Liver (tissue), 9 donors: ENCODE data around the gene SYT17. TPM values are rescaled to one million over a fixed set of nuclear protein-coding genes. Genes with fewer than 3 reads are reported as not detected.

Experiments used
- DNase-seq: peaks from one replicate; pipeline ENCODE4 v3.0.0-alpha.2; 2017; ENCODE audit warnings: low spot score
- H3K27ac ChIP-seq, 2 donors: one replicate each; pipeline ENCODE4 v1.7.0; 2013; ENCODE audit warnings: inconsistent platforms in 2 of 2, low read length in 2 of 2, control low read depth in 1 of 2, low read depth in 1 of 2, mild to moderate bottlenecking in 1 of 2
- H3K27me3 ChIP-seq, 4 donors: one replicate each; pipeline versions ENCODE4 v1.6.1 to v1.7.0; 2013; ENCODE audit warnings: low read length in 3 of 4, inconsistent platforms in 1 of 4, mild to moderate bottlenecking in 1 of 4, moderate library complexity in 1 of 4; ENCODE audit not compliant: control insufficient read depth in 4 of 4, insufficient read depth in 4 of 4
- H3K36me3 ChIP-seq, 4 donors: one replicate each; pipeline versions ENCODE4 v1.6.1 to v1.7.0; 2013; ENCODE audit warnings: low read length in 3 of 4, mild to moderate bottlenecking in 3 of 4, low read depth in 1 of 4, moderate library complexity in 1 of 4; ENCODE audit not compliant: control insufficient read depth in 4 of 4, insufficient read depth in 3 of 4
- H3K4me1 ChIP-seq, 4 donors: one replicate each; pipeline versions ENCODE4 v1.6.1 to v1.7.0; 2013; ENCODE audit warnings: low read length in 3 of 4, mild to moderate bottlenecking in 3 of 4, moderate library complexity in 1 of 4; ENCODE audit not compliant: control insufficient read depth in 4 of 4, insufficient read depth in 4 of 4
- H3K4me3 ChIP-seq, 3 donors: one replicate each; pipeline versions ENCODE4 v1.6.1 to v1.7.0; 2013; ENCODE audit warnings: low read length in 3 of 3, control low read depth in 1 of 3, low read depth in 1 of 3, mild to moderate bottlenecking in 1 of 3
- H3K9ac ChIP-seq, 2 donors: one replicate each; pipeline ENCODE4 v1.7.0; 2013; ENCODE audit warnings: low read length in 2 of 2, mild to moderate bottlenecking in 2 of 2, moderate library complexity in 2 of 2, control low read depth in 1 of 2, low read depth in 1 of 2
- H3K9me3 ChIP-seq, 4 donors: one replicate each; pipeline versions ENCODE4 v1.6.1 to v1.7.0; 2013; ENCODE audit warnings: low read length in 3 of 4; ENCODE audit not compliant: control insufficient read depth in 4 of 4
- EGR1 ChIP-seq, 2 donors: IDR thresholded peaks; 2 replicates each; pipeline ENCODE4 v1.6.1; 2016 to 2018; ENCODE audit warnings: antibody characterized with exemption in 2 of 2, low read depth in 2 of 2
- FOXA1 ChIP-seq: IDR thresholded peaks from 2 replicates; pipeline ENCODE4 v1.6.1; 2016; ENCODE audit warnings: antibody characterized with exemption
- FOXA2 ChIP-seq: IDR thresholded peaks from 2 replicates; pipeline ENCODE4 v1.6.1; 2016; ENCODE audit warnings: antibody characterized with exemption
- GABPA ChIP-seq, 2 donors: IDR thresholded peaks in 1 of 2; conservative IDR thresholded peaks in 1 of 2; 2 replicates each; pipeline ENCODE4 v1.6.1; 2016; ENCODE audit warnings: antibody characterized with exemption in 2 of 2, mild to moderate bottlenecking in 1 of 2, moderate library complexity in 1 of 2
- HNF4A ChIP-seq, 2 donors: conservative IDR thresholded peaks; 2 replicates each; pipeline ENCODE4 v1.6.1; 2016; ENCODE audit warnings: antibody characterized with exemption in 2 of 2, mild to moderate bottlenecking in 2 of 2
- HNF4G ChIP-seq: IDR thresholded peaks from 2 replicates; pipeline ENCODE4 v1.6.1; 2016; ENCODE audit warnings: antibody characterized with exemption
- JUND ChIP-seq, 2 donors: IDR thresholded peaks; 2 replicates each; pipeline ENCODE4 v1.6.1; 2016; ENCODE audit warnings: antibody characterized with exemption in 2 of 2
- RAD21 ChIP-seq, 2 donors: IDR thresholded peaks; 2 replicates each; pipeline ENCODE4 v1.6.1; 2016; ENCODE audit warnings: antibody characterized with exemption in 2 of 2, mild to moderate bottlenecking in 2 of 2
- RXRA ChIP-seq, 2 donors: IDR thresholded peaks; 2 replicates each; pipeline ENCODE4 v1.6.1; 2017 to 2018; ENCODE audit warnings: antibody characterized with exemption in 2 of 2, mild to moderate bottlenecking in 1 of 2
- SP1 ChIP-seq: IDR thresholded peaks from 2 replicates; pipeline ENCODE4 v1.6.1; 2018; ENCODE audit warnings: antibody characterized with exemption, mild to moderate bottlenecking
- TAF1 ChIP-seq: conservative IDR thresholded peaks from 2 replicates; pipeline ENCODE4 v1.6.1; 2016; ENCODE audit warnings: antibody characterized with exemption, mild to moderate bottlenecking
- YY1 ChIP-seq: IDR thresholded peaks from 2 replicates; pipeline ENCODE4 v1.6.1; 2016; ENCODE audit warnings: antibody characterized with exemption, mild to moderate bottlenecking
- WGBS: extraction: QIAGEN DNeasy Blood & Tissue Kit; methylation state at CpG from one replicate; pipeline ENCODE4 v1.1.7; 2013; 5-methylcytosine and 5-hydroxymethylcytosine counted together
- polyA plus RNA-seq, 2 donors: library from polyadenylated mRNA; stranded (reverse) in 1 of 2; unstranded in 1 of 2; fragments of 200-250 nt in 1 of 2; fragments of >200 nt in 1 of 2; fragmentation: Nextera tagmentation in 1 of 2; extraction: Ambion mirVana in 1 of 2; gene quantifications; one replicate each; pipeline versions ENCODE4 v1.2.1 to v1.2.3, GENCODE V29; 2013 to 2015
- total RNA-seq, 2 donors: library from RNA; depleted of rRNA; stranded (reverse); fragments of >200 nt; gene quantifications; one replicate each; pipeline ENCODE4 v1.2.3, GENCODE V29; 2014
- TF ChIP-seq, protein P1 (sequence below): fragments of 150-350 bp; IDR thresholded peaks from 2 replicates; pipeline ENCODE4 v1.5.1; 2017; ENCODE audit warnings: improper control_type of control experiment, low read depth, low read length; ENCODE audit not compliant: missing input control
- TF ChIP-seq, protein P2 (sequence below): IDR thresholded peaks from 2 replicates; pipeline ENCODE4 v1.6.1; 2016; ENCODE audit warnings: antibody characterized with exemption, mild to moderate bottlenecking
- TF ChIP-seq, protein P3 (sequence below): IDR thresholded peaks from 2 replicates; pipeline ENCODE4 v1.6.1; 2016; ENCODE audit warnings: antibody characterized with exemption
- TF ChIP-seq, protein P4 (sequence below): IDR thresholded peaks from 2 replicates; pipeline ENCODE4 v1.6.1; 2016; ENCODE audit warnings: antibody characterized with exemption
- TF ChIP-seq, protein P5 (sequence below): IDR thresholded peaks from 2 replicates; pipeline ENCODE4 v1.6.1; 2016; ENCODE audit warnings: antibody characterized with exemption
- donor health status: healthy.
- donor health status: healthy.
- donor health status: healthy.
- donor health status: healthy.
- donor health status: healthy.

SYT17 gene
- total and polyA plus RNA-seq, 4 donors: 2.5 to 7.7 (median 5.5) TPM

DNA sequence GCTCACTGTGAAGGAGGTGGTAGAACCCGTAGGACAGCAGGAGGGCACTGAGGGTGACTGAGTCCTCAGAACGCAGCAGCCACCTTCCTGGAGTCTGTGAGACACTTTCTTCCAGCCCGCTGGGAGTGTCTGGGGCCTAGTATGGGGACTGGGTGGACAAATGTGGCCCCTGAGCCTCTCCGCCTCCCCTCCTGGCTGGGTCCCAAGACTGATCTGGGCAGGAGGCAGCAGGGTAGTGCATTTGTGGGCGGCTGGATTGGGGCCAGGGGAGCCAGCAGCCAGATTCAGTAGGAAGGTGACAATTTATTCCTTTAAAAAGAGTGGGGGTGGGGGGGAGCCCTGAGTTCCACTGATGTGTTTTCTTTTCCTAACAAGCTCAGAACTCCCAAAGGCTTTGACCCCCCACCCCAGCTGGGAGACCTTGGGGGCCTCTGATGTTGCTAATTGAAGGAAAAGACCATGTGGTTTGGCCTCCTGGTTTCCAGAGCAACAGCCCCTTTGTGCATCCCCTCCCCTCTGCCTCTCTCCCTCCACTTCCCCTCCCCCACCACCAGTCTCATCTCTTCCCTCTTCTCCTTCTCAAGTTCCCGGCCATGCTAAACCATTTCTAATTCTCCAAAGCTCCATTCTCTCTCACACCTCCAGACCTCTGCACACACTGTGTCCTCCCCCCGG, 121.9 kb downstream of the SYT17 start:
- H3K27ac ChIP-seq: no peak overlapping the region
- 76% methylated on average over 7 of the region's 7 CpGs for WGBS
- no peak overlapping the region for H3K4me3 ChIP-seq
- TF ChIP-seq, protein P1, sequence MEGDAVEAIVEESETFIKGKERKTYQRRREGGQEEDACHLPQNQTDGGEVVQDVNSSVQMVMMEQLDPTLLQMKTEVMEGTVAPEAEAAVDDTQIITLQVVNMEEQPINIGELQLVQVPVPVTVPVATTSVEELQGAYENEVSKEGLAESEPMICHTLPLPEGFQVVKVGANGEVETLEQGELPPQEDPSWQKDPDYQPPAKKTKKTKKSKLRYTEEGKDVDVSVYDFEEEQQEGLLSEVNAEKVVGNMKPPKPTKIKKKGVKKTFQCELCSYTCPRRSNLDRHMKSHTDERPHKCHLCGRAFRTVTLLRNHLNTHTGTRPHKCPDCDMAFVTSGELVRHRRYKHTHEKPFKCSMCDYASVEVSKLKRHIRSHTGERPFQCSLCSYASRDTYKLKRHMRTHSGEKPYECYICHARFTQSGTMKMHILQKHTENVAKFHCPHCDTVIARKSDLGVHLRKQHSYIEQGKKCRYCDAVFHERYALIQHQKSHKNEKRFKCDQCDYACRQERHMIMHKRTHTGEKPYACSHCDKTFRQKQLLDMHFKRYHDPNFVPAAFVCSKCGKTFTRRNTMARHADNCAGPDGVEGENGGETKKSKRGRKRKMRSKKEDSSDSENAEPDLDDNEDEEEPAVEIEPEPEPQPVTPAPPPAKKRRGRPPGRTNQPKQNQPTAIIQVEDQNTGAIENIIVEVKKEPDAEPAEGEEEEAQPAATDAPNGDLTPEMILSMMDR: no peak
- TF ChIP-seq RAD21 (IDR thresholded peaks at IDR 0.05) (no peak), HNF4G (no peak), JUND (IDR thresholded peaks at IDR 0.05) (no peak)
- TF ChIP-seq, protein P2, sequence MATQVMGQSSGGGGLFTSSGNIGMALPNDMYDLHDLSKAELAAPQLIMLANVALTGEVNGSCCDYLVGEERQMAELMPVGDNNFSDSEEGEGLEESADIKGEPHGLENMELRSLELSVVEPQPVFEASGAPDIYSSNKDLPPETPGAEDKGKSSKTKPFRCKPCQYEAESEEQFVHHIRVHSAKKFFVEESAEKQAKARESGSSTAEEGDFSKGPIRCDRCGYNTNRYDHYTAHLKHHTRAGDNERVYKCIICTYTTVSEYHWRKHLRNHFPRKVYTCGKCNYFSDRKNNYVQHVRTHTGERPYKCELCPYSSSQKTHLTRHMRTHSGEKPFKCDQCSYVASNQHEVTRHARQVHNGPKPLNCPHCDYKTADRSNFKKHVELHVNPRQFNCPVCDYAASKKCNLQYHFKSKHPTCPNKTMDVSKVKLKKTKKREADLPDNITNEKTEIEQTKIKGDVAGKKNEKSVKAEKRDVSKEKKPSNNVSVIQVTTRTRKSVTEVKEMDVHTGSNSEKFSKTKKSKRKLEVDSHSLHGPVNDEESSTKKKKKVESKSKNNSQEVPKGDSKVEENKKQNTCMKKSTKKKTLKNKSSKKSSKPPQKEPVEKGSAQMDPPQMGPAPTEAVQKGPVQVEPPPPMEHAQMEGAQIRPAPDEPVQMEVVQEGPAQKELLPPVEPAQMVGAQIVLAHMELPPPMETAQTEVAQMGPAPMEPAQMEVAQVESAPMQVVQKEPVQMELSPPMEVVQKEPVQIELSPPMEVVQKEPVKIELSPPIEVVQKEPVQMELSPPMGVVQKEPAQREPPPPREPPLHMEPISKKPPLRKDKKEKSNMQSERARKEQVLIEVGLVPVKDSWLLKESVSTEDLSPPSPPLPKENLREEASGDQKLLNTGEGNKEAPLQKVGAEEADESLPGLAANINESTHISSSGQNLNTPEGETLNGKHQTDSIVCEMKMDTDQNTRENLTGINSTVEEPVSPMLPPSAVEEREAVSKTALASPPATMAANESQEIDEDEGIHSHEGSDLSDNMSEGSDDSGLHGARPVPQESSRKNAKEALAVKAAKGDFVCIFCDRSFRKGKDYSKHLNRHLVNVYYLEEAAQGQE: no peak
- TF ChIP-seq, protein P3, sequence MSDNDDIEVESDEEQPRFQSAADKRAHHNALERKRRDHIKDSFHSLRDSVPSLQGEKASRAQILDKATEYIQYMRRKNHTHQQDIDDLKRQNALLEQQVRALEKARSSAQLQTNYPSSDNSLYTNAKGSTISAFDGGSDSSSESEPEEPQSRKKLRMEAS: no peak
- H3K36me3 ChIP-seq: no peaks in the 10 kb centered on the region
- no peaks in the 10 kb centered on the region for H3K9me3 ChIP-seq
- no peaks in the 10 kb centered on the region for H3K27me3 ChIP-seq
- H3K9ac ChIP-seq: no peak overlapping the region
- DNase-seq: no peak
- no peaks in the 10 kb centered on the region for H3K4me1 ChIP-seq

DNA sequence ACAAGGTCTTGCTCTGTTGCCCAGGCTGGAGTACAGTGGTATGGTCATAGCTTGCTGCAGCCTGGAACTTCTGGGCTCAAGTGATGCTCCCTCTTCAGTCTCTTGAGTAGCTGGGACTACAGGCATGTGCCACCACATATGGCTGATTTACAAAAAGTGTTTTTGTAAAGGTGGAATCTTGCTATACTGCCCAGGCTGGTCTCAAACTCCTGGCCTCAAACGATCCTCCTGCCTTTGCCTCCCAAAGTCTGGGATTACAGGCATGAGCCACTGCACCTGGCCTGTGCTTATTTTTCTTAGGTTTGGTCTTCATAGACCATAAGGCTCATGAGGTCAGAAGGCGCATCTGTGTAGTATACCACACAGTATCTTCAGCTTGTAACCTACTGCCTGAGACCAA, 122.8 kb downstream of the SYT17 start:
- 88% methylated on average over 2 of the region's 2 CpGs for WGBS
- no peaks in the 10 kb centered on the region for H3K27me3 ChIP-seq
- H3K27ac ChIP-seq: no peak overlapping the region
- H3K4me3 ChIP-seq: no peak overlapping the region
- H3K36me3 ChIP-seq: no peaks in the 10 kb centered on the region
- H3K9me3 ChIP-seq: no peaks in the 10 kb centered on the region
- no peak for DNase-seq
- no peaks in the 10 kb centered on the region for H3K4me1 ChIP-seq
- H3K9ac ChIP-seq: no peak overlapping the region
- no peak for TF ChIP-seq FOXA1
- no peak for TF ChIP-seq TAF1
- TF ChIP-seq EGR1 (IDR thresholded peaks at IDR 0.05; ENCODE audit: low read depth in 2 of 2): no peak
- TF ChIP-seq JUND (IDR thresholded peaks at IDR 0.05): no peak
- TF ChIP-seq, protein P2: no peak
- TF ChIP-seq, protein P4, sequence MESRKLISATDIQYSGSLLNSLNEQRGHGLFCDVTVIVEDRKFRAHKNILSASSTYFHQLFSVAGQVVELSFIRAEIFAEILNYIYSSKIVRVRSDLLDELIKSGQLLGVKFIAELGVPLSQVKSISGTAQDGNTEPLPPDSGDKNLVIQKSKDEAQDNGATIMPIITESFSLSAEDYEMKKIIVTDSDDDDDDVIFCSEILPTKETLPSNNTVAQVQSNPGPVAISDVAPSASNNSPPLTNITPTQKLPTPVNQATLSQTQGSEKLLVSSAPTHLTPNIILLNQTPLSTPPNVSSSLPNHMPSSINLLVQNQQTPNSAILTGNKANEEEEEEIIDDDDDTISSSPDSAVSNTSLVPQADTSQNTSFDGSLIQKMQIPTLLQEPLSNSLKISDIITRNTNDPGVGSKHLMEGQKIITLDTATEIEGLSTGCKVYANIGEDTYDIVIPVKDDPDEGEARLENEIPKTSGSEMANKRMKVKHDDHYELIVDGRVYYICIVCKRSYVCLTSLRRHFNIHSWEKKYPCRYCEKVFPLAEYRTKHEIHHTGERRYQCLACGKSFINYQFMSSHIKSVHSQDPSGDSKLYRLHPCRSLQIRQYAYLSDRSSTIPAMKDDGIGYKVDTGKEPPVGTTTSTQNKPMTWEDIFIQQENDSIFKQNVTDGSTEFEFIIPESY: no peak
- no peak for TF ChIP-seq GABPA (IDR thresholded peaks at IDR 0.05 in 1 of 2, conservative IDR thresholded peaks at IDR 0.05 in 1 of 2)
- TF ChIP-seq FOXA2: no peak
- no peak for TF ChIP-seq YY1
- no peak for TF ChIP-seq RAD21 (IDR thresholded peaks at IDR 0.05)
- no peak for TF ChIP-seq SP1
- TF ChIP-seq, protein P5, sequence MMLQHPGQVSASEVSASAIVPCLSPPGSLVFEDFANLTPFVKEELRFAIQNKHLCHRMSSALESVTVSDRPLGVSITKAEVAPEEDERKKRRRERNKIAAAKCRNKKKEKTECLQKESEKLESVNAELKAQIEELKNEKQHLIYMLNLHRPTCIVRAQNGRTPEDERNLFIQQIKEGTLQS: no peak
- TF ChIP-seq HNF4G: no peak
- no peak for TF ChIP-seq HNF4A (conservative IDR thresholded peaks at IDR 0.05)
- TF ChIP-seq, protein P3: no peak
- TF ChIP-seq RXRA (IDR thresholded peaks at IDR 0.05): no peak
- TF ChIP-seq, protein P1: no peak
